Neutrophil (primary cell): Measurements from ENCODE around the gene BICD1.

ENCODE experiments used
- H3K27ac ChIP-seq: fragments of 200-600 bp; sonication (generic); 2 replicates; pipeline ENCODE4 v1.5.1; 2016; ENCODE audit warnings: mild to moderate bottlenecking, moderate library complexity
- H3K27me3 ChIP-seq: fragments of 200-600 bp; sonication (generic); 2 replicates; pipeline ENCODE4 v1.6.0; 2016; ENCODE audit warnings: mild to moderate bottlenecking
- H3K36me3 ChIP-seq: fragments of 200-600 bp; sonication (generic); 2 replicates; pipeline ENCODE4 v1.5.1; 2017
- H3K4me1 ChIP-seq, 2 experiments: fragments of 200-600 bp in 1 of 2; sonication (generic) in 1 of 2; 1 replicate in 1 of 2; 2 replicates in 1 of 2; pipeline versions ENCODE4 v1.5.1 to v1.6.1; 2013 to 2016; ENCODE audit warnings: low read depth in 1 of 2, low read length in 1 of 2, mild to moderate bottlenecking in 1 of 2, moderate library complexity in 1 of 2; ENCODE audit not compliant: control insufficient read depth in 1 of 2, insufficient read depth in 1 of 2
- H3K4me3 ChIP-seq, 2 experiments: fragments of 200-600 bp in 1 of 2; sonication (generic) in 1 of 2; 1 replicate in 1 of 2; 2 replicates in 1 of 2; pipeline ENCODE4 v1.5.1; 2013 to 2016; ENCODE audit warnings: low read depth in 1 of 2, low read length in 1 of 2, mild to moderate bottlenecking in 1 of 2, moderate library complexity in 1 of 2
- H3K9me3 ChIP-seq: fragments of 200-600 bp; sonication (generic); 2 replicates; pipeline ENCODE4 v1.5.1; 2016
- CTCF ChIP-seq: fragments of 200-600 bp; sonication (generic); IDR thresholded peaks from 2 replicates; pipeline ENCODE4 v1.5.1; 2016; ENCODE audit warnings: antibody characterized with exemption

BICD1 gene

GRCh38 chr12:32214723-32215122 lies 108.1 kb downstream of the BICD1 start:
- H3K27me3 ChIP-seq, result no peaks in the 10 kb centered on the region
- H3K4me3 ChIP-seq, result no peak overlapping the region
- H3K9me3 ChIP-seq, result no peaks in the 10 kb centered on the region
- H3K36me3 ChIP-seq, result no peaks in the 10 kb centered on the region
- H3K4me1 ChIP-seq, result peaks cover 0 to 14% of the 10 kb centered on the region in 2 experiments
- H3K27ac ChIP-seq, result no peak overlapping the region
- TF ChIP-seq CTCF, result no peak

- Histone ChIP-seq H3K36me3 (no peaks in the 10 kb centered on the region), H3K27ac (no peak overlapping the region), H3K4me3 (no peak overlapping the region), H3K27me3 (no peaks in the 10 kb centered on the region), H3K9me3 (no peaks in the 10 kb centered on the region), H3K4me1 (peaks cover 0 to 6% of the 10 kb centered on the region in 2 experiments)
- TF ChIP-seq CTCF, result no peak
These were observed 111.0 kb downstream of the BICD1 start for GRCh38 chr12:32217354-32218310.

GRCh38 chr12:32223941-32224340 lies 117.3 kb downstream of the BICD1 start:
- H3K36me3 ChIP-seq, result no peaks in the 10 kb centered on the region
- no peaks in the 10 kb centered on the region for H3K9me3 ChIP-seq
- no peak overlapping the region for H3K4me3 ChIP-seq
- no peak overlapping the region for H3K27ac ChIP-seq
- TF ChIP-seq CTCF, result no peak
- no peaks in the 10 kb centered on the region for H3K27me3 ChIP-seq
- H3K4me1 ChIP-seq, result no peaks in the 10 kb centered on the region

- no peak for TF ChIP-seq CTCF
- Histone ChIP-seq H3K9me3 (no peaks in the 10 kb centered on the region), H3K4me1 (no peaks in the 10 kb centered on the region), H3K27ac (no peak overlapping the region), H3K27me3 (no peaks in the 10 kb centered on the region), H3K36me3 (no peaks in the 10 kb centered on the region), H3K4me3 (no peak overlapping the region)
These were observed 120.1 kb downstream of the BICD1 start for GRCh38 chr12:32226768-32227167.

- Histone ChIP-seq H3K27me3 (no peaks in the 10 kb centered on the region), H3K9me3 (no peaks in the 10 kb centered on the region), H3K36me3 (no peaks in the 10 kb centered on the region), H3K4me1 (no peaks in the 10 kb centered on the region), H3K4me3 (no peak overlapping the region), H3K27ac (no peak overlapping the region)
- TF ChIP-seq CTCF, result no peak
These were observed 123.4 kb downstream of the BICD1 start for GRCh38 chr12:32229971-32230612.
